Measurements from ENCODE around the gene SHOX.

- TF ChIP-seq CTCF (IDR thresholded peaks at IDR 0.05): no peak
- no peak for TF ChIP-seq ZFX (IDR thresholded peaks at IDR 0.05; ENCODE audit: borderline replicate concordance)
Observed at GRCh38 chrX:650324-650723, 19.7 kb downstream of the SHOX start.
